SK-N-DZ (cell line): ENCODE measurements around the gene APOOL. TPM values are rescaled to one million over a fixed set of nuclear protein-coding genes. Genes with fewer than 3 reads are reported as not detected.
A peak's percentile ranks its signal among the peaks of the same experiment; 100 is the strongest.
"Not testable (repeated sequence)": the region's sequence is repeated elsewhere in the genome, so short reads cannot be mapped to it uniquely, and the experiment has no call there.

Experiments used
- DNase-seq: peaks from one replicate; pipeline ENCODE4 v3.0.0-alpha.2; 2015; ENCODE audit warnings: low spot score
- polyA plus RNA-seq, 2 experiments: library from polyadenylated mRNA; depleted of rRNA; stranded (reverse); fragments of >200 nt; gene quantifications; 2 replicates each; pipeline ENCODE4 v1.2.3, GENCODE V29; 2014

The APOOL gene, protein sequence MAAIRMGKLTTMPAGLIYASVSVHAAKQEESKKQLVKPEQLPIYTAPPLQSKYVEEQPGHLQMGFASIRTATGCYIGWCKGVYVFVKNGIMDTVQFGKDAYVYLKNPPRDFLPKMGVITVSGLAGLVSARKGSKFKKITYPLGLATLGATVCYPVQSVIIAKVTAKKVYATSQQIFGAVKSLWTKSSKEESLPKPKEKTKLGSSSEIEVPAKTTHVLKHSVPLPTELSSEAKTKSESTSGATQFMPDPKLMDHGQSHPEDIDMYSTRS
- 6.3 and 8.0 TPM in 2 replicates for polyA plus RNA-seq (2014; cell fraction: cytosol; rRNA removed)
- polyA plus RNA-seq (2014; cell fraction: nucleus; rRNA removed) = 4.2 and 5.7 TPM in 2 replicates

DNA sequence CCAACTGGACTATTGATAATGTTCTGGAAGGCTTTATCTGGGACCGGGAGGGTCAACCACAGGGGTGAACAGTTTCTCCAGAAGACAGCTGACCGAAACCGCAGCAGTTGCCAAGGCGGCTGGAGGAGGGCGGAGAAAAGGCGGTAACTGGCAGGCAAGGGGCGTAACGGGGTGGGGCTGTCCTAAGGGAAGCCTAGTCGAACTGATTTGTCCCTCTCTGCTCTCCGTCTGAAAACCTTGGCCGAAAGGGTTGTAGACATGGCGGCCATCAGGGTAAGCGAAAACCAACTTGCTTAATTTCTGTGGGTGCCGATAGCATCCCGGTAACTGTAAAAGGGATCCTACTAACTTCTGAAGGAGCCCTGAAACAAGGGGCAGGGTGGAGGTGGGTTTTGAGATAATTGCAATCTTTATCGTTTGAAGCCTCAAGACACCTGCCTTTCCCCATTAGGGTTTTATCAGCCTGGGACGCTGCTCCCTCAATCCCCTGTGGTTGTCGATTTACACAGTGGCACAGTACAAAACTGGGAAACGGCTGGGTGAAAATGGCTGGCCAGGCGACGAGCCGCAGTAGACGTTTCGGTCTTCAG lies at the start of gene APOOL:
APOOL (plus strand) TSS at position 223 of the 590 bp plus-strand sequence; CDS start at position 259, 36 bp downstream.
- DNase-seq = peak; percentile 85

DNA sequence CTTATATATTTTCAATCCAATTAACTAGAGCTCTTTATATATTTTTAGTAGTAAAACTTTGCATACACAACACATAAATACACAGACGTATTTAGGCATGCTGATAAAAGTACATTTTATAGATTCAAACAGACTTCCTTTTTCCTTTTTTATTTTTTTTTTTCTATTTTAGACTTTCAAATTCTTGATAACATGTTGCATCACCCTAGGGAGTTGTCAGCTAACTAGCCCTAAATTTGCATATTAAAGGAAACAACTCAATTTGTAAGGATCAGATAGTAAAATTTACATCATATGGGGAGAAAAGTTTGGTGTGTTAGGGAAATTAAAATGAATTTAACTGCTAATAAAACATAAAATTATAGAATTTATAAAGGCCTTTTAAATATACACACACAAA lies 47.4 kb upstream of the APOOL start:
- DNase-seq = no peak

DNA sequence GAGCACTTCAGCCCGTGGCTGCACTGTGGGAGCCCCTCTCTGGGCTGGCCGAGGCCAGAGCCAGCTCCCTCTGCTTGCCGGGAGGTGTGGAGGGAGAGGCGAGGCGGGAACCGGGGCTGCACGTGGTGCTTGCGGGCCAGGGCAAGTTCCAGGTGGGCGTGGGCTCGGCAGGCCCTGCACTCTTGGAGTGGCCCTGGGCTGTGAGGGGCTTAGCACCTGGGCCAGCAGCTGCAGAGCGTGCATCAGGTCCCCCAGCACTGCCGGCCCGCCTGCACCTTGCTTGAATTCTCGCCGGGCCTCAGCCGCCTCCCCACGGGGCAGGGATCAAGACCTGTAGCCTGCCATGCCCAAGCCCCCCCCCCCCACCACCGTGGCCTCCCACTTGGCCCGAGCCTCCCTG lies 28.9 kb upstream of the APOOL start:
- no peak for DNase-seq

DNA sequence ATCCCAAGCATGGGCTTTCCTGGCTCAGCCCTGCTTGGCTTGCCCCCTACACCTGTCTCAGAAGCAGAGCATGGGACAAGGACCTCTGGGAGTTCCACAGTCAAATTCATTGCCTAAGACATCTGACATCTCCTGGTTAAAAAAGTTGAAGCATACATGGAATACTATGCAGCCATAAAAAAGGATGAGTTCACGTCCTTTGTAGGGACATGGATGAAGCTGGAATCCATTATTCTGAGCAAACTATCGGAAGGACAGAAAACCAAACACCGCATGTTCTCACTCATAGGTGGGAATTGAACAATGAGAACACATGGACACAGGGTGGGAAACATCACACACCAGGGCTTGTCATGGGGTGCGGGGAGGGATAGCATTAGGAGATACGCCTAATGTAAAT lies 11.9 kb upstream of the APOOL start:
- not testable (repeated sequence) for DNase-seq

DNA sequence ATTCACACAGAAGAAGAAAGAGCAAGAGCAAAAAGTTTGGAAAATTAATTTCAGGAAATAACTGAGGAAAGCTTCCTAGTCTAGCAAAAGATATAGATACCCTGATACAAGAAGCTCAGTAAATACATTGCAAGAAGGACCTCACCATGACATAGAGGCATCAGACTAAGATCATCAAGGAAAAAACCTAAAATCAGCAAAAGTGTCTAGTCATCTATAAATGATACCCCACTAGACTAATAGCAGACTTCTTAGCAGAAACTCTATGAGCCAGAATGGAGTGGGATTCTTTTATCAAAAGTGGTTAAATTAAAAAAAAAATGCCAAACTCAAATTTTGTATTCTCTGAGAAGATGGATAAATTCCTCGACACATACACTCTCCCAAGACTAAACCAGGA lies 10.5 kb upstream of the APOOL start:
- no peak for DNase-seq

DNA sequence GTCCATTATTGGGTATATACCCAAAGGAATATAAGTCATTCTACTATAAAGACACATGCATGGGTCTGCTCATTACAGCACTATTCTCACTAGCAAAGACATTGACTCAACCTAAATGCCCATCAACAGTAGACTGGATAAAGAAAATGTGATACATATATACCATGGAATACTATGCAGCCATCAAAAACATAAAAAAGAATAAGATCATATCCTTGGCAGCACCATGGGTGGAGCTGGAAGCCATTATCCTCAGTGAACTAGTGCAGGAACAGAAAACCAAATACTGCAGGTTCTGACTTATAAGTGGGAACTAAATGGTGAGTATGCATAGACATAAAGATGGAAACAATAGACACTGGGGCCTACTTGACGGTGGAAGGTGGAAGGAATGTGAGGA lies 2.3 kb upstream of the APOOL start:
- DNase-seq = no peak

DNA sequence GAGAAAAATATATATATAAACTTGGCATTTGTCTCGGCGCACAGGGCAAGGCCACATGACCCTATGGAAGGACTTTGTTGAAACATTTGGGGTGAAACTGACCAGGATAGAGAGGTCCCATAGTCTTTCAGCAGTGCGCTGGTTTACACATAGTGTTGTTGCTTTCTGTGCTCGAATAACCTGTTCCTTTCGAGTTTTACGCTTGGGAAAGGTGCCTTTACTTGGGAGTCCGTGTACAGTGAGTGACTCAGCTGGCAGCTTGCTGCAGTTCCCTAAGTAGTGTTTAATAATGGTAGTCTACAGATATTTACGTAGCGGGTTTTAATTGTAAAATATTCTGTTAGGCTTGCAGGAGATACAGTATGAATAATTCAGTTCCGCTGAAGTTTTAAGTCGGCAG lies 578 bp downstream of the APOOL start:
- DNase-seq = no peak

DNA sequence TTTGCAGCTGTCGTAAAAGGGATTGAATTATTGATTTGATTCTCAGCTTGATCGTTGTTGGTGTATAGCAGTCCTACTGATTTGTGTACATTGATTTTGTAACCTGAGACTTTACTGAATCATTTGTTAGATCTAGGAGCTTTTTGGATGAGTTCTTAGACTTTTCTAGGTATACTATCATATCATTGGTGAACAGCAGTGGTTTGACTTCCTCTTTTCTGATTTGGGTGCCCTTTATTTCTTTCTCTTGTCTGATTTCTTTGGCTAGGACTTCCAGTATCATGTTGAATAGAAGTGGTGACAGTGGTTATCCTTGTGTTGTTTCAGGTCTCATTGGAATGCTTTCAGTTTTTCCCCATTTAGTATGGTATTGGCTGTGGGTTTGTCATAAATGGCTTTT lies 8.4 kb downstream of the APOOL start:
- DNase-seq = no peak

DNA sequence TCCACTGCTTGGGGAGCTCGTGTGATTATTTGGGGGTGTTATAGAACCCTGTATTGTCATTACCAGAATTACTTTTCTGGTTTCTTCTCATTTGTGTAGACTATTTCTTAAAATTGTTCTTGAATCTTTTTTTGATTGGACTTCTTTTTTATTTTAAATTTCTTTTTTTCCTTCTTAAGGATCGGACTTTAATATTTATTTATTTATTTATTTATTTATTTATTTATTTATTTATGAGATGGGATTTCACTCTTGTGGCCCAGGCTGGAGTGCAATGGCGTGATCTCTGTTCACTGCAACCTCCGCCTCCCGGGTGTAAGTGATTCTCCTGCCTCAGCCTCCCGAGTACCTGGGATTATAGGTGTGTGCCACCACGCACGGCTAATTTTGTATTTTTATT lies 11.7 kb downstream of the APOOL start:
- not testable (repeated sequence) for DNase-seq

DNA sequence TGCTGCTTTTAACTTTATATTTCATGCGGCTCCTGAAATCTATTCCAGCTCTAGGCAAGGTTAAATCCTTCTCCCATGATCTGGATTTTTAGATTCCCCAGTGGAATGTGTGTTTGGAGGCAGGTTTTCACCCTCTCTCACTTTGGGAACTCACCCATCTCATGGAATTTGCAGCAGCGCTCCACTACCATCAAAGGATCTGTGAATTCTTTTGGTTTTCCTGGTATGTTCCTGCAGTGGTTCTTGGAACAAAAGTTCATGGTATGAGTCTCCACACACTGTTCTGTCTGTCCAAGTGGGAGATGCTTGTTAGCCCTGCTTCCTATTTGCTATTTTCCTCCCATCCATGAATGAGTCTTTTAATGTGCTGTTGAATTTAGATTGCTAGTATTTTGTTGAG lies 14.0 kb downstream of the APOOL start:
- no peak for DNase-seq

DNA sequence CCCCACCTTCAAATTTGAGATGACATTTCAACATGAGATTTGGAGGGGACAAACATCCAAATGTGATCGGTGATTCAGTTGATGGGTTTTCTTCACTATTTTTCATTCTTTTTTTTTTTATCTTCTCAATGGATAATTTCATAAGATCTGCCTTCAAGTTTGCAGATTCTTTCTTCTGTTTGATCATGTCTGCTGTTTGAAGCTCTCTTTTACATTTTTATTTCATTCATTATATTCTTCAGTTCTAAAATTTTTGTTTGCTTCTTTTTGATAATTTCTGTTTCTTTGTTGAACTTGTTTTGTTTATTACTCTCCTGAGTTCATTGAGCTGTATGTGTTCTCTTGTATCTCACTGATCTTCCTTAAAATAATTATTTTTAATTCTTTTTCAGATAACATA lies 14.8 kb downstream of the APOOL start:
- DNase-seq = no peak

DNA sequence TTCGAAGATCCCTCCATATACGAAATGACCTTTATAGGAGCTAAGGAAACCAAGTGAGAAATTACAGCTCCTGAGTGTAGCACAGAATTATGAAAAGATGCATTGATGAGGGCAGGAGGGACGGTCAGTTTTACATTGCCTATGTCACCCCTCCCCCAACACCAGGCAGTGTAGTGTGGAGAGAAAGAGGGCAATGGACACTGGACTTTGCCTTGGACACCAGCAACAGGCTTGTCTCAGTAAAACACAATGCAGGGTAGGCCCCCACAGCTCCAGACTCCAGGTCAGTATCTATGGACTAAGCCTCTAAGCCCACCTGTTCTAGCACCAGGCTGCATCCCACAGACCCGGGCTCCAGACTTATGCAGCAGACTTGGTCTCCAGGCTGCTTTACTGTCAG lies 16.5 kb downstream of the APOOL start:
- DNase-seq = no peak

DNA sequence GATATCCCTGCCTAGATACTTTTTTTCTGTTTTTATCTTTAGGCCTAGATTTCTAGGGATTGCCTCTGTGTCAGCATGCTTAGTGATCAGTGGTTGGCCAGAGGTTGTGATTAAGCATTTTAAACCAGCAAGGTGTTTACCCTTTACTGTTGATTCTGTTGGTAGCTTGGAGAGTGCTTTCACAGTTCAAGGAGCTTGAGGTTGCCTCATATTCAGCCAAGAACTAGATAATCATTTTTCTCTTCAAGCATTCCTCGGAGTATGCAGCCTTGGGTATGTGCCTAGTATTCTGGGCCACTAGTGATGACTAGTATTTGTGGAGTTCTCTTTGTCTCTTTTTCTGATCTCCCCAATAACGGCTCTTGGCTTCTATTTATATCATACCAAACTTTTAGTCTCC lies 20.4 kb downstream of the APOOL start:
- no peak for DNase-seq

DNA sequence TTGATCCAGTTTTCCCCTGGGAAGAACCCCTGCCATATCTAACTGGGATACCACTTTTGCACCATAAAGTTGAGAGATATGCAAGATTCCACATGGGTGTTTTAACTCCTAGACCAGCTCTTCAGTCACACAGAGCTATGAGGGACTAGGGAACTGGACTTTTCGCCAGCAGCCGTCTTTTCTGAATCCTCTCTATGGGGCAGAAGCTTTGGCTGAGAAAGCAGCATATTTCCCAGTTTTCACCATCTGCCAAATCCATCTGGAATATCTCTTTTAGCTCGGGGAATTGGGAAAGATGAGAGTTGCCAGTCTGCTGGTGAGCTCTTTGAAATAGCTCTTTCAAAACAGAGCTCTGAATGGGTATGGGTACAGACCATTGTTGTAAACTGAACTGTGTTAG lies 20.9 kb downstream of the APOOL start:
- DNase-seq = no peak

DNA sequence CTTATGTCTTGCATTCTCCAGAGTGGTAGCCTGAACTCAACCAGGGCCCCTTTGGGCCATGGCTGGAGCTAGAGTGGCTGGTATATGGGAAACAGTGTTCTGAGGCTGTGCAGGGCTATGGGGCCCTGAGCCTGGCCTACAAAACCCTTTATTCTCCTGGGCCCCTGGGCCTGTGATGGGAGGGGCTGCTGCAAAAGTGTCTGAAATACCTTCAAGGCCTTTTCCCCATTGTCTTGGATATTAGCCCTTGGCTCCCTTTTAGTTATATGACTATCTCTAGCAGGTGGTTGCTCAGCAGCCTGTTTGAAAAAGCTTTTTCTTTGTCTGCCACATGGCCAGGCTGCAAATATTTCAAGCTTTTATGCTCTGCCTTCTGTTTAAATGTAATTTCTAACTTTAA lies 22.5 kb downstream of the APOOL start:
- no peak for DNase-seq

DNA sequence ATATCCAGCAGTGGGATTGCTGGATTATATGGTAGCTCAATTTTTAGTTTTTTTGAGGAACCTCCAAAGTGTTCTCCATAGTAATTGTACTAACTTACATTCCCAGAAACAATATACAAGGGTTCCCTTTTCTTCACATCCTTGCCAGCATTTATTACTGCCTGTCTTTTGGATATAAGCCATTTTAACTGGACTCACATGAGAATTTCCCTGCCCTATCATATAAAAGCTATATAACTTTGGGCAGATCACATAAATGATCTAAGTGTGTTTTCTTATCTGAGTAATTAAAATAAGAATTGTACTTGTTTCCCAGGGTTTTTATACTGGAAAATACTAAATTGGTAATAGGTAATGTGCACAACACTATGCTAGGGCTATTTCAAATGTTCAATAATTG lies 25.4 kb downstream of the APOOL start:
- no peak for DNase-seq

DNA sequence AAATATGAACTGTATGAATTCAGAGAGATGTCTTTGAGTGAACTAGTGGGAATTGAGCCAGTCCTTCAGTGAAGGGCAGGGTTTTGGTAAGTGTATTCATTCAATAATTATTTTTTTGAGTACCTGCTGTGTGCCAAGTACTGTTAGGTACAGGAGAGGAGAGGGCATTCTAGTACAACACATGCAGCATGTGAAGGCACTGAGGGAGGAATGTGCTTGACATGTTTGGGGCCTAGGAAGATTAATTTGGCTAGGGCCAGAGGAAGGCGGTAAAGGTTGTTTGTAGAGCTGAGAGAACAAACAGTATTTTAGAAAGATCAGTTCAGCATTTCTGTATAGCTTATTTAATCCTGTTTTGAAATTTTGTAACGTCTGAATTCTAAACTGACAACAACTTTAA lies 27.8 kb downstream of the APOOL start:
- no peak for DNase-seq

DNA sequence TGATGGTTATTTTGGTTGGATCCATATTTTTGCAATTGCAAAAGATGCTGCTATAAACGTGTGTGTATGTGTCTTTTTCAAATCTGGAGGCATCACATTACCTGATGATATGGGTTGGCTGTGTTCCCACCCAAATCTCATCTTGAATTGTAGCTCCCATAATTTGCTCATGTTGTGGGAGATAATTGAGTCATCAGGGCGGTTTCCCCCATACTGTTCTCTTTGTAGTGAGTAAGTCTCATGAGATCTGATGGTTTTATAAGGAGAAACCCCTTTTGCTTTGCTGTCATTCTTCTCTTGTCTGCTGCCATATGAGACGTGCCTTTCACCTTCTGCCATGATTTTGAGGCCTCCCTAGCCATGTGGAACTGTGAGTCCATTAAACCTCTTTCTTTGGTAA lies 33.4 kb downstream of the APOOL start:
- DNase-seq = no peak

DNA sequence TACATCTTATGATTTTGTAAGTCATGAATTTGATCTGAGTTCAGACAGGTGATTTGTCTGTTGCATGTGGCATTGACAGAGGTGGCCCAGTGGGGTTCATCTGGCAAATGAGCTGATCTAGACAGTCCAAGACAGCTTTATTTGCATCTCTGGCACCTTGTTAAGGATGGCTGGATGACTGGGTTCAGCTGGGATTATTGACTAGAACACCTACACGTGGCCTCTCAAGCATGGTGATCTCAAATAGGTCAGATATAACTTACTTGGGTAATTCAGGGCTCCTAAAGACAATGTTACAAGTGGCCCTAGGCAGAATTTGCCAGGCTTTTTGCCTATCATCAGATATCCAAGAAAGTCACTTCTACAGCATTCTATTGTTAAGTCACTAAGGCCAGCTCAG lies 48.0 kb downstream of the APOOL start:
- DNase-seq = no peak

DNA sequence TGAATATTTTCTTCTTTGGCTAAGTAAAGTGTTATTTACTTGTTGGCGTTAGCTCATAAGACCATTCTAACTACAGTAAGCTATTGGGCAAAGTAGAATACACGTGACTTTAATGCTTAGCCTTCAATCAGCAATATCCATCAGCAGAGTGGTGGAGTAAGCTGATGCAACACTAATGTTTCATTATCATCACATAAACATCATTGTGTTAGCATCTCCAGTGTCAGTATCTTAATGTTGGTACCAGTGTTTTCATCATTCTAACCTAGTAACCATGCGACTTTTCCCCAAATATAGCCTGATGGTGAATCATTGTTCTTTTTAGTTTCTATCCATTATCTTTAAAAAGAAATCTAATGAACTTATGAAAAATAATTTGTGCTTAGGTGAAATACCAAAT lies 48.5 kb downstream of the APOOL start:
- DNase-seq = no peak

DNA sequence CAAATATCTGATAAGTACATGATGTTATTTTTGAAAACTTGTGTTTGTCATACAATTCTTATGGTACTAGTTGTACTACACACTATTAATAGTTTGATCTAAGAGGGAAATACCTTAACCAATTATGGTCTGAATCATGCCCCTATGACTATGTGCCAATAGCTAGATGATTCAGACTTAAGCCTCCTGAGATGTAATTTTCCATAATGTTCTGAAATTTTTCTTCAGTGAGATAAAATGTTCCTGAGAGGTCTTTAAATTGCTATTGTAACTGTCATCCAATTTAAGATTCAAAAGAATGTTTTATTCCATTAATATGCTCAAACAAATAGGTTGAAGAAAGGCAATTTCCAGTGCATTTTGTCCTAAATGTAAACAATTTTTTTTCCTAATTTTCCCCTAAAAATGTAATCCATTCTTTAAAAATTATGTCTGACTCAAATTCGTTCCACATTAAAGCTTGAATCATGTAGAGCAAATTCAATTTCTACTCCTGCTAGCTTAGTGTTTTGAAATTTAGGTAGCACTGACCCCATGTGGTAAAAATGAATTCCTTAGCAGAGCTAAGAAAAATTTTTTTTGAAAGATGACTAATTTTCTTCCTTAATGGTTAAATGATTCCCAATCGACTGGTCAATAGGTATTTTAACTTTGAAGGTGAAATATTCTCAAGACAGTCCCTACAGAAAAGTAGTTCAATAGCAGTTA lies 49.1 kb downstream of the APOOL start:
- DNase-seq = peak; percentile 1

DNA sequence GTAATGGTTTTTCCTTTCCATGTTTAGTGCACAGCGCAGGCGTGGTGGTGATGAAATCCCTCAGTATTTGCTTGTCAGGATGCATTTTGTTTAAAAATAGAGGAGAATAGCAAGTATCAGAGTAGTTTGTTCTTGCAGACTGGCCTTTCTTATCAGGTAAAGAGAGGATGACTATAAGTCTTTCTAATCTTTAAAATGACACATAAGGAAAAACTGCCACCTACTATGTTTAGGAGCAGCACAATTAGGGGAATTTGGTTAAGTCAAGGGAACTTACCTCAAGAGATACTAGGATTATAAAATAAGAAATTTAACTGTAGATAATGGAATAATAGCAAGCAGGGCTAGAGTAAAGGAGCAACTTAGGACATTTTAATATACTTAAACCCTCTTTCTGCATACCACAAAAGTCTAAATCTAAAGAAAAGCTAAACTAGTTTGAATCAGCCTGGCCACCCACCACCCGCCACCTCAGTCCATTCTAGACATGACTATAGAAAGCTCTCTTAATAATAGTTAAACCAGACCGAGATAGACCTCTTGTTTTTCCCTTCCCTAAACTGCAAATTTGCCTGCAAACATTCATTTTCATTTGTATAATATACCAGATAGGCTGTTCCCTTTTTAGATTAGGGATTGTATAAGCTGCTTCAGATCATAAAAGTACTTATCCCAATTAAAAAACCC lies 62.0 kb downstream of the APOOL start:
- DNase-seq = no peak
